Measurements from ENCODE around the gene TMEM100. TPM values are rescaled to one million over a fixed set of nuclear protein-coding genes. Genes with fewer than 3 reads are reported as not detected.

TMEM100 gene
- total and polyA plus RNA-seq, 2 of the 8 experiments (the other 6 are each of a cell fraction or from before 2014, with no cell fraction given): 0.36 to 0.48 TPM

- Histone ChIP-seq H2BK15ac (ENCODE audit: low read length) (no peak overlapping the region), H3K9me3 (ENCODE audit: insufficient read depth in 2 of 2, low read depth in 1 of 2, low read length in 1 of 2) (no peaks in the 10 kb centered on the region), H3K4me1 (replicated peaks in 1 of 4; ENCODE audit: control insufficient read depth in 3 of 4, insufficient read depth in 4 of 4, low read length in 3 of 4) (no peaks in the 10 kb centered on the region), H4K8ac (ENCODE audit: extremely low read depth, insufficient read depth, low read length) (no peak overlapping the region), H2BK120ac (replicated peaks; ENCODE audit: low read depth, low read length) (no peak overlapping the region), H3K56ac (replicated peaks; ENCODE audit: insufficient read length, low read depth, low read length) (no peak overlapping the region), H3K27ac (ENCODE audit: low read depth, low read length) (no peak overlapping the region), H3K36me3 (ENCODE audit: control insufficient read depth in 2 of 4, insufficient read depth in 4 of 4, low read length in 3 of 4) (no peaks in the 10 kb centered on the region), H2AFZ (ENCODE audit: low read length) (no peak overlapping the region), H3K9ac (replicated peaks in 1 of 4; ENCODE audit: extremely low read depth in 1 of 4, low read depth in 3 of 4, low read length in 3 of 4) (no peak overlapping the region), H4K5ac (ENCODE audit: insufficient read length, low read depth, low read length) (no peak overlapping the region), H4K20me1 (replicated peaks in 1 of 2; ENCODE audit: control insufficient read depth in 1 of 2, insufficient read depth in 2 of 2, low read length in 2 of 2) (no peaks in the 10 kb centered on the region), H3K18ac (ENCODE audit: extremely low read depth, low read length) (no peak overlapping the region), H3K23ac (ENCODE audit: insufficient read length) (no peak overlapping the region), H2BK12ac (ENCODE audit: low read depth, low read length) (no peak overlapping the region), H2AK5ac (ENCODE audit: low read depth, low read length) (no peak overlapping the region), H3K4ac (replicated peaks; ENCODE audit: insufficient read length, low read depth, low read length) (no peak overlapping the region), H3K79me2 (ENCODE audit: control insufficient read depth in 1 of 2, insufficient read depth in 2 of 2, low read length in 2 of 2) (no peaks in the 10 kb centered on the region), H3K23me2 (ENCODE audit: low read depth, low read length) (no peaks in the 10 kb centered on the region), H3K4me2 (ENCODE audit: insufficient read depth in 1 of 2, low read depth in 2 of 2, low read length in 2 of 2) (no peak overlapping the region), H2BK20ac (ENCODE audit: low read length) (no peak overlapping the region), H3K4me3 (ENCODE audit: extremely low read depth in 1 of 4, insufficient read depth in 2 of 4, low read depth in 3 of 4, low read length in 4 of 4) (no peak overlapping the region), H3K27me3 (replicated peaks in 1 of 4; ENCODE audit: control insufficient read depth in 3 of 4, extremely low read depth in 1 of 4, insufficient read depth in 3 of 4, low read length in 3 of 4) (no peaks in the 10 kb centered on the region), H2BK5ac (ENCODE audit: low read depth, low read length) (no peak overlapping the region), H4K91ac (replicated peaks; ENCODE audit: insufficient read length, low read length) (no peak overlapping the region), H3K79me1 (ENCODE audit: low read depth, low read length) (no peaks in the 10 kb centered on the region), H3K14ac (ENCODE audit: insufficient read length) (no peak overlapping the region)
- ChIA-PET POLR2A (ENCODE audit: partially characterized antibody) (no interaction called here), CTCF (ENCODE audit: partially characterized antibody) (interaction anchor here (1.4 to 2.4 kb wide), 5 partner anchors 8 to 193 kb away, joined by 4 to 10 read pairs (median 7); partner anchors contain the start of gene PCTP)
- FAIRE-seq (no peak), DNase-seq (ENCODE audit: low read depth in 1 of 2, low spot score in 2 of 2) (no peak)
- WGBS, 2 experiments (ENCODE audit: extremely low coverage in 1 of 2, insufficient coverage in 1 of 2, insufficient read length in 1 of 2, insufficient replicate concordance in 2 of 2, low coverage in 1 of 2, low lambda C conversion rate in 2 of 2, missing lambda C conversion rate in 1 of 2): 93% methylated on average over 3 of the region's 3 CpGs; no CpG with 5 or more reads in 1 of the 2 experiments
- no peak for TF ChIP-seq SP1 (IDR thresholded peaks at IDR 0.05; ENCODE audit: low read depth, low read length)
- TF ChIP-seq POU5F1 (IDR thresholded peaks at IDR 0.05; ENCODE audit: low read depth, low read length): no peak
- TF ChIP-seq TAF1 (IDR thresholded peaks at IDR 0.05; ENCODE audit: low read depth, low read length): no peak
- TF ChIP-seq KDM4A (IDR thresholded peaks at IDR 0.05; ENCODE audit: low read depth, low read length, severe bottlenecking): no peak
- no peak for TF ChIP-seq CHD1 (IDR thresholded peaks at IDR 0.05; ENCODE audit: low read depth, low read length)
- TF ChIP-seq NANOG (IDR thresholded peaks at IDR 0.05; ENCODE audit: insufficient read depth, low read depth, low read length, poor library complexity, severe bottlenecking): no peak
- TF ChIP-seq TBP (IDR thresholded peaks at IDR 0.05; ENCODE audit: low read depth, low read length): no peak
- no peak for TF ChIP-seq GTF2F1 (IDR thresholded peaks at IDR 0.05; ENCODE audit: borderline replicate concordance, low read depth, low read length)
- no peak for TF ChIP-seq NRF1 (IDR thresholded peaks at IDR 0.05; ENCODE audit: low read depth, low read length)
- TF ChIP-seq SAP30 (IDR thresholded peaks at IDR 0.05; ENCODE audit: insufficient read depth, insufficient replicate concordance, low read length): no peak
- TF ChIP-seq ZNF274 (IDR thresholded peaks at IDR 0.05; ENCODE audit: borderline replicate concordance, extremely low read depth, low read length): no peak
- TF ChIP-seq CBX8 (IDR thresholded peaks at IDR 0.05; ENCODE audit: borderline replicate concordance, low read depth, low read length): no peak
- no peak for TF ChIP-seq JUND (IDR thresholded peaks at IDR 0.05; ENCODE audit: low read length)
- no peak for TF ChIP-seq E2F6 (IDR thresholded peaks at IDR 0.05)
- no peak for TF ChIP-seq MAX (IDR thresholded peaks at IDR 0.05)
These were observed 18.7 kb upstream of the TMEM100 start for GRCh38 chr17:55741356-55741700.

All from H1 (cell line).